ENCODE data around the gene ETF1.

DNA sequence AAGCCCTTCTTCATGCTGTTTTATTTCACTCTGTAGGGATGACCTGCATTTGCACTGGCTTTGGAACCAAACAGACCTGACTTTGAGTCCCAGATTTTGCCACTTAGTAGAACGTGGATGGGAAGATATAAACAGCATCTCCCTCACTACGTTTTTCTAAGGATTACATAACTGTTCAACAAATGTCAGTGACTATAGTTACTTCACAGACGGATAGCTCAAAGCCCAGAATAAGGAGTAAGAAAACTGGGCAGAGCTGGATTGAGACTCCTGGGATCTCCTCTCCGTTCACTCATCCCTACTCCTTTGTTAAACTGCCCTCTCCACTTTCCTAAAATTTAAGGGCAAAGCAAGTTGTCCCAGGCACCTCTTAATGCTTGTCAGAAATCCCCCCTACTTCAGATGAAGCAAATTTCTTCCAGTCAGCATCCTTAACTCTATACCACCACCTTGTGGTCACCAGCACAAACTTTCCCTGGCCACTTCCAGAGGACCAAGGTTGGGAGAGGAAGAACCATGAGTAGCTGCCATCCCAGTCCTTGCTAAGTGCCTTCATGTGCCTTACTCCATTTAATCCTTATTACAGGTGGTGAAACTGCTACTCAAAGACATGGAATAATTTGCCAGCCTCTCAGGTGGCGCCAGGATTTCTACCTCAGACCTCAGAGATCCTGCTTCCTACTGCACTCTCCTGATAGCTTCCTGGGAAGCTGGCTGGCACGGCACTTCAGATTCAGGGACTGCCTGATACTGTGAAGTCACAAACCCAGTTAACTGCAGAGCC is 39.4 kb downstream of the ETF1 start:
- TF ChIP-seq, protein P1, sequence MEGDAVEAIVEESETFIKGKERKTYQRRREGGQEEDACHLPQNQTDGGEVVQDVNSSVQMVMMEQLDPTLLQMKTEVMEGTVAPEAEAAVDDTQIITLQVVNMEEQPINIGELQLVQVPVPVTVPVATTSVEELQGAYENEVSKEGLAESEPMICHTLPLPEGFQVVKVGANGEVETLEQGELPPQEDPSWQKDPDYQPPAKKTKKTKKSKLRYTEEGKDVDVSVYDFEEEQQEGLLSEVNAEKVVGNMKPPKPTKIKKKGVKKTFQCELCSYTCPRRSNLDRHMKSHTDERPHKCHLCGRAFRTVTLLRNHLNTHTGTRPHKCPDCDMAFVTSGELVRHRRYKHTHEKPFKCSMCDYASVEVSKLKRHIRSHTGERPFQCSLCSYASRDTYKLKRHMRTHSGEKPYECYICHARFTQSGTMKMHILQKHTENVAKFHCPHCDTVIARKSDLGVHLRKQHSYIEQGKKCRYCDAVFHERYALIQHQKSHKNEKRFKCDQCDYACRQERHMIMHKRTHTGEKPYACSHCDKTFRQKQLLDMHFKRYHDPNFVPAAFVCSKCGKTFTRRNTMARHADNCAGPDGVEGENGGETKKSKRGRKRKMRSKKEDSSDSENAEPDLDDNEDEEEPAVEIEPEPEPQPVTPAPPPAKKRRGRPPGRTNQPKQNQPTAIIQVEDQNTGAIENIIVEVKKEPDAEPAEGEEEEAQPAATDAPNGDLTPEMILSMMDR (IDR thresholded peaks at IDR 0.05): peak; percentile 64 to 67
- TF ChIP-seq POLR2AphosphoS5 (IDR thresholded peaks at IDR 0.05) (no peak), POLR2A (IDR thresholded peaks at IDR 0.05) (no peak)
